Upper lobe of right lung (tissue), 1 donor: ENCODE results near the gene SHB. TPM values are rescaled to one million over a fixed set of nuclear protein-coding genes. Genes with fewer than 3 reads are reported as not detected.

ENCODE experiments used
- ATAC-seq: fragments of 200-7000 bp; cut with Tn5 transposase; one replicate; pipeline ENCODE4 v1.9.1; 2020; ENCODE audit warnings: mild to moderate bottlenecking, moderate library complexity
- DNase-seq: peaks from one replicate; pipeline ENCODE4 v3.0.0-alpha.2; 2020
- H3K27ac ChIP-seq: fragments of 200-600 bp; one replicate; pipeline ENCODE4 v1.8.0; 2022
- H3K27me3 ChIP-seq: fragments of 200-600 bp; one replicate; pipeline ENCODE4 v1.8.0; 2022; ENCODE audit warnings: mild to moderate bottlenecking
- H3K36me3 ChIP-seq: fragments of 200-600 bp; one replicate; pipeline ENCODE4 v1.8.0; 2022
- H3K4me1 ChIP-seq: fragments of 200-600 bp; one replicate; pipeline ENCODE4 v1.8.0; 2022
- H3K4me3 ChIP-seq: fragments of 200-600 bp; one replicate; pipeline ENCODE4 v1.8.0; 2022; ENCODE audit warnings: mild to moderate bottlenecking
- H3K9me3 ChIP-seq: fragments of 200-600 bp; one replicate; pipeline ENCODE4 v1.8.0; 2022
- intact Hi-C: fragments of 100-400 bp; cut with DNase I; formaldehyde crosslinking; loops from one replicate; pipeline ENCODE4 v1.11.0; 2022
- total RNA-seq: library from RNA; stranded (reverse); fragmentation: NEBNext Ultra II Directional; extraction: Animal tissue kit (Norgen Biotek cat#: 25700); gene quantifications from one replicate; pipeline ENCODE4 v1.2.1, GENCODE V29; 2021
- TF ChIP-seq, protein P1 (sequence below): fragments of 200-600 bp; IDR thresholded peaks from one replicate; pipeline ENCODE4 v1.8.0; 2022; ENCODE audit warnings: antibody characterized with exemption
- donor health status: DM: no; HTN: yes; CAD: no; lungs with severe emphysema.

SHB gene
- total RNA-seq, 1 donor from 2014 or later, result 33.4 TPM

- Histone ChIP-seq H3K27ac (no peak overlapping the region), H3K4me3 (no peak overlapping the region), H3K9me3 (no peaks in the 10 kb centered on the region), H3K4me1 (peaks cover 47% of the 10 kb centered on the region), H3K36me3 (no peaks in the 10 kb centered on the region), H3K27me3 (no peaks in the 10 kb centered on the region)
- no peak for ATAC-seq
- TF ChIP-seq, protein P1, sequence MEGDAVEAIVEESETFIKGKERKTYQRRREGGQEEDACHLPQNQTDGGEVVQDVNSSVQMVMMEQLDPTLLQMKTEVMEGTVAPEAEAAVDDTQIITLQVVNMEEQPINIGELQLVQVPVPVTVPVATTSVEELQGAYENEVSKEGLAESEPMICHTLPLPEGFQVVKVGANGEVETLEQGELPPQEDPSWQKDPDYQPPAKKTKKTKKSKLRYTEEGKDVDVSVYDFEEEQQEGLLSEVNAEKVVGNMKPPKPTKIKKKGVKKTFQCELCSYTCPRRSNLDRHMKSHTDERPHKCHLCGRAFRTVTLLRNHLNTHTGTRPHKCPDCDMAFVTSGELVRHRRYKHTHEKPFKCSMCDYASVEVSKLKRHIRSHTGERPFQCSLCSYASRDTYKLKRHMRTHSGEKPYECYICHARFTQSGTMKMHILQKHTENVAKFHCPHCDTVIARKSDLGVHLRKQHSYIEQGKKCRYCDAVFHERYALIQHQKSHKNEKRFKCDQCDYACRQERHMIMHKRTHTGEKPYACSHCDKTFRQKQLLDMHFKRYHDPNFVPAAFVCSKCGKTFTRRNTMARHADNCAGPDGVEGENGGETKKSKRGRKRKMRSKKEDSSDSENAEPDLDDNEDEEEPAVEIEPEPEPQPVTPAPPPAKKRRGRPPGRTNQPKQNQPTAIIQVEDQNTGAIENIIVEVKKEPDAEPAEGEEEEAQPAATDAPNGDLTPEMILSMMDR, result no peak
- no peak for DNase-seq
- intact Hi-C loops, result no loop called here
These were observed 8.3 kb downstream of the SHB start for GRCh38 chr9:38060681-38061080.

DNA sequence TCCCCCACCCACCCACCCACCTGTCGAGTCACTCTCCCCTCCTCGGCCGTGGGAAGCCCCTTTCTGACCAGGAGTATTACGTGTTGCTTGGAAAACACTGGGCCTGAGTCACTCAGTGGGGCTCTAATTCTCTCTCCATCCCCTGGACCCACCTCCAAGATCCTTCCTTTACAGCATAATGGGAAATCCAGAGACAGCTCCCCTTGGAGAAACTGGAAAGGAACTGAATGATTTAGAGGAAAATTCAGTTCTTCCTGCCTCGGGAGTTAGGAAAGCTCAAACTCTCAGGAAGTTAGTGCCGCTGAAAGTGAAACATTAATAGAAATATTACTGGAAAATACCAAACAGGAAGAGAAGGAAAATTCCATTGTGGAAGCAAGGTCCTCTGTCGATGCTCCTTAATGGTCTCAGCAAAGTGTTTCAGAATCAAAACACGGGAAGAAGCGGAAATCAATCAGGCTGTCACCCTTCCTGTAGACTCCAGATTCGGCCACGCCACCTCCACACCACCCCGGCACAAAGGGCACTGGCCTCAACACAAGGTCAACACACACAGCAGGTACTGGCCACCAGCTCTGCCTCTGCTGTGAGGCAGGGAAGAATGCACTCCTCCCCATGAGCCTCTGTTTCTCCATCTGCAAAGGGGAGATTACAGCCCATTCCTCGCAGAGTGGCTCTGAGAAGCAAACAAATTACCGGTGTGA, 9.6 kb downstream of the SHB start:
- Histone ChIP-seq H3K9me3 (no peaks in the 10 kb centered on the region), H3K4me1 (peaks cover 41% of the 10 kb centered on the region), H3K4me3 (no peak overlapping the region), H3K27ac (peak overlapping the region; percentile 48), H3K27me3 (no peaks in the 10 kb centered on the region), H3K36me3 (no peaks in the 10 kb centered on the region)
- TF ChIP-seq, protein P1, result no peak
- ATAC-seq (no peak), DNase-seq (no peak)
- intact Hi-C loops, result no loop called here

- TF ChIP-seq, protein P1, result no peak
- Histone ChIP-seq H3K4me3 (no peak overlapping the region), H3K9me3 (no peaks in the 10 kb centered on the region), H3K27ac (peak overlapping the region; percentile 48), H3K27me3 (no peaks in the 10 kb centered on the region), H3K4me1 (peaks cover 34% of the 10 kb centered on the region), H3K36me3 (no peaks in the 10 kb centered on the region)
- DNase-seq (no peak), ATAC-seq (peak; percentile 24)
- intact Hi-C loops, result no loop called here
These were observed 10.4 kb downstream of the SHB start for GRCh38 chr9:38058452-38059232.

GRCh38 chr9:38057416-38058195, 11.4 kb downstream of the SHB start:
- DNase-seq, result no peak
- Histone ChIP-seq H3K4me3 (no peak overlapping the region), H3K4me1 (peaks cover 27% of the 10 kb centered on the region), H3K9me3 (no peaks in the 10 kb centered on the region), H3K27me3 (no peaks in the 10 kb centered on the region), H3K36me3 (no peaks in the 10 kb centered on the region), H3K27ac (peak overlapping the region; percentile 14)
- intact Hi-C loops, result no loop called here
- peak; percentile 83 for ATAC-seq
- TF ChIP-seq, protein P1, result no peak

DNA sequence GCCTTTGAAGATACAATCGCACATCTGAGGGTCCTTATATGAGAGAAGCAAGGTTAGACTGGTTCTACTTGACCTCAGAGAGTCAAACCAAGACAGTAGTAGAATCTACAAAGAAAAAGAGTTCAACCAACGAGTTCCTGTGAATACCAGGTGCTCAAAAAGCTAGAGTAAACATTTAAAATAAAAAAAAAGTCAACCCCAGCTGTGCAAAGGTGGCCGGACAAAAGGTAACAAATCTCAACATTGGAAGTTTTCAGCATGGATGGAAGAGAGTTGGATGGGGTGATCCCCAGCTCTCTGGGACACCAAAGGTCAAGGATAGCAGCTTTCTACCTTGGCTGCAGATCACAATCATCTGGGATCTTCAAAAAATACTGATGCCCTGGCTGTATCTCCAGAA, 14.4 kb downstream of the SHB start:
- peaks cover 14% of the 10 kb centered on the region for H3K4me1 ChIP-seq
- DNase-seq, result no peak
- intact Hi-C loops, result no loop called here
- no peak for ATAC-seq
- no peaks in the 10 kb centered on the region for H3K27me3 ChIP-seq
- H3K9me3 ChIP-seq, result no peaks in the 10 kb centered on the region
- H3K27ac ChIP-seq, result no peak overlapping the region
- H3K36me3 ChIP-seq, result no peaks in the 10 kb centered on the region
- no peak overlapping the region for H3K4me3 ChIP-seq
- TF ChIP-seq, protein P1, result no peak
